ENCODE measurements around the gene PITPNM1. TPM values are rescaled to one million over a fixed set of nuclear protein-coding genes. Genes with fewer than 3 reads are reported as not detected.

PITPNM1 gene
- total RNA-seq, 6 experiments from 2014 or later = 8.6 to 21.3 (median 15.0) TPM

GRCh38 chr11:67539550-67539949 lies 34.4 kb upstream of the PITPNM1 start:
- ATAC-seq (no peak), DNase-seq (no peak)
- Histone ChIP-seq H3K4me3 (no peak overlapping the region), H3K9me3 (no peaks in the 10 kb centered on the region), H3K27ac (no peak overlapping the region), H3K36me3 (no peaks in the 10 kb centered on the region), H3K4me1 (peaks cover 0 to 4% (median under 1%) of the 10 kb centered on the region in 4 donors), H3K27me3 (no peaks in the 10 kb centered on the region)
- intact Hi-C loops (cut with DNase I) = no loop called here
- no peak for TF ChIP-seq CTCF (IDR thresholded peaks at IDR 0.05)
- TF ChIP-seq POLR2A (IDR thresholded peaks at IDR 0.05) = no peak
- 64% methylated on average over 4 of the region's 4 CpGs for WGBS (ENCODE audit: insufficient coverage, low coverage, low lambda C conversion rate, missing lambda C conversion rate)

- 100% methylated on average over 1 of the region's 10 CpGs for WGBS (ENCODE audit: insufficient coverage, low coverage, low lambda C conversion rate, missing lambda C conversion rate)
- H3K36me3 ChIP-seq = no peaks in the 10 kb centered on the region
- TF ChIP-seq POLR2A (IDR thresholded peaks at IDR 0.05) = no peak
- TF ChIP-seq CTCF (IDR thresholded peaks at IDR 0.05) = no peak
- no peak overlapping the region for H3K27ac ChIP-seq
- DNase-seq (no peak), ATAC-seq (peak in 1 of 4 donors; percentile 11)
- no peaks in the 10 kb centered on the region for H3K4me1 ChIP-seq
- H3K9me3 ChIP-seq = no peaks in the 10 kb centered on the region
- intact Hi-C loops (cut with DNase I) = no loop called here
- no peak overlapping the region for H3K4me3 ChIP-seq
- H3K27me3 ChIP-seq = no peaks in the 10 kb centered on the region
Measured at GRCh38 chr11:67538823-67539505, 33.8 kb upstream of the PITPNM1 start.

GRCh38 chr11:67538306-67538705 lies 33.1 kb upstream of the PITPNM1 start:
- H3K9me3 ChIP-seq = no peaks in the 10 kb centered on the region
- DNase-seq (no peak), ATAC-seq (no peak)
- H3K27me3 ChIP-seq = no peaks in the 10 kb centered on the region
- TF ChIP-seq CTCF (IDR thresholded peaks at IDR 0.05) = no peak
- TF ChIP-seq POLR2A (IDR thresholded peaks at IDR 0.05) = no peak
- no peaks in the 10 kb centered on the region for H3K4me1 ChIP-seq
- H3K4me3 ChIP-seq = no peak overlapping the region
- intact Hi-C loops (cut with DNase I) = no loop called here
- H3K36me3 ChIP-seq = no peaks in the 10 kb centered on the region
- no peak overlapping the region for H3K27ac ChIP-seq
- WGBS (ENCODE audit: insufficient coverage, low coverage, low lambda C conversion rate, missing lambda C conversion rate) = 81% methylated on average over 6 of the region's 6 CpGs

GRCh38 chr11:67535561-67535960 lies 30.4 kb upstream of the PITPNM1 start:
- no peaks in the 10 kb centered on the region for H3K9me3 ChIP-seq
- TF ChIP-seq POLR2A (IDR thresholded peaks at IDR 0.05) = no peak
- no peak for TF ChIP-seq CTCF (IDR thresholded peaks at IDR 0.05)
- 67% methylated on average over 1 of the region's 1 CpG for WGBS (ENCODE audit: insufficient coverage, low coverage, low lambda C conversion rate, missing lambda C conversion rate)
- no peaks in the 10 kb centered on the region for H3K36me3 ChIP-seq
- no peak overlapping the region for H3K4me3 ChIP-seq
- H3K27me3 ChIP-seq = no peaks in the 10 kb centered on the region
- intact Hi-C loops (cut with DNase I) = no loop called here
- H3K27ac ChIP-seq = no peak overlapping the region
- ATAC-seq (no peak), DNase-seq (no peak)
- no peaks in the 10 kb centered on the region for H3K4me1 ChIP-seq
